H9 (cell line): ENCODE results near the gene FNDC8. TPM values are rescaled to one million over a fixed set of nuclear protein-coding genes. Genes with fewer than 3 reads are reported as not detected.
A peak's percentile ranks its signal among the peaks of the same experiment; 100 is the strongest.

Experiments used
- DNase-seq: peaks from one replicate; pipeline ENCODE4 v3.0.0-alpha.2; 2017
- H2AFZ ChIP-seq: one replicate; pipeline ENCODE4 v1.6.1; 2013; ENCODE audit warnings: mild to moderate bottlenecking, low read length, control low read depth, moderate library complexity
- H2AK5ac ChIP-seq: 2 replicates; pipeline ENCODE4 v1.6.1; 2013; ENCODE audit warnings: low read length, control low read depth, mixed read lengths; ENCODE audit not compliant: insufficient read length
- H2BK120ac ChIP-seq: one replicate; pipeline ENCODE4 v1.6.1; 2013; ENCODE audit warnings: low read depth, mild to moderate bottlenecking, low read length, control low read depth, inconsistent platforms; ENCODE audit not compliant: poor library complexity, severe bottlenecking
- H2BK12ac ChIP-seq: 2 replicates; pipeline ENCODE4 v1.6.1; 2013; ENCODE audit warnings: low read length, control low read depth, mixed read lengths, low read depth; ENCODE audit not compliant: insufficient read length
- H2BK15ac ChIP-seq: 2 replicates; pipeline ENCODE4 v1.6.1; 2013; ENCODE audit warnings: low read depth, low read length, control low read depth
- H2BK20ac ChIP-seq: one replicate; pipeline ENCODE4 v1.6.1; 2013; ENCODE audit warnings: low read depth, mild to moderate bottlenecking, low read length, control low read depth, inconsistent platforms; ENCODE audit not compliant: poor library complexity, severe bottlenecking
- H2BK5ac ChIP-seq: 2 replicates; pipeline ENCODE4 v1.6.1; 2013; ENCODE audit warnings: low read length, control low read depth, mixed read lengths; ENCODE audit not compliant: insufficient read length
- H3K14ac ChIP-seq: 2 replicates; pipeline ENCODE4 v1.6.1; 2013; ENCODE audit warnings: low read length, control low read depth; ENCODE audit not compliant: insufficient read depth
- H3K18ac ChIP-seq: 2 replicates; pipeline ENCODE4 v1.6.1; 2013; ENCODE audit warnings: low read depth, mild to moderate bottlenecking, mixed read lengths, low read length, control low read depth; ENCODE audit not compliant: insufficient read length
- H3K23ac ChIP-seq: 2 replicates; pipeline ENCODE4 v1.6.1; 2013; ENCODE audit warnings: low read length, control low read depth, mixed read lengths, low read depth; ENCODE audit not compliant: insufficient read length
- H3K23me2 ChIP-seq: 2 replicates; pipeline ENCODE4 v1.6.1; 2013; ENCODE audit warnings: low read depth, mild to moderate bottlenecking, mixed read lengths, low read length, control low read depth; ENCODE audit not compliant: insufficient read length, poor library complexity, severe bottlenecking
- H3K27ac ChIP-seq: 2 replicates; pipeline ENCODE4 v1.5.1; 2013; ENCODE audit warnings: low read length, control low read depth, mixed read lengths, low read depth; ENCODE audit not compliant: insufficient read length
- H3K27me3 ChIP-seq: 2 replicates; pipeline ENCODE4 v1.6.1; 2013; ENCODE audit warnings: low read length, control low read depth, inconsistent platforms; ENCODE audit not compliant: insufficient read depth
- H3K4ac ChIP-seq: 2 replicates; pipeline ENCODE4 v1.6.1; 2013; ENCODE audit warnings: low read depth, mild to moderate bottlenecking, control low read depth, inconsistent platforms, low read length, moderate library complexity
- H3K4me1 ChIP-seq: 2 replicates; pipeline ENCODE4 v1.6.1; 2013; ENCODE audit warnings: low read length, control low read depth, inconsistent platforms; ENCODE audit not compliant: insufficient read depth
- H3K4me2 ChIP-seq: 2 replicates; pipeline ENCODE4 v1.6.1; 2013; ENCODE audit warnings: low read length, control low read depth, mixed read lengths; ENCODE audit not compliant: insufficient read length, insufficient read depth
- H3K56ac ChIP-seq: 2 replicates; pipeline ENCODE4 v1.6.1; 2013; ENCODE audit warnings: low read depth, mild to moderate bottlenecking, mixed read lengths, low read length, control low read depth; ENCODE audit not compliant: insufficient read length
- H3K79me1 ChIP-seq: 2 replicates; pipeline ENCODE4 v1.6.1; 2013; ENCODE audit warnings: low read depth, mild to moderate bottlenecking, moderate library complexity, low read length, control low read depth, inconsistent platforms; ENCODE audit not compliant: insufficient read depth, poor library complexity, severe bottlenecking
- H3K79me2 ChIP-seq: 2 replicates; pipeline ENCODE4 v1.6.1; 2013; ENCODE audit warnings: low read length, control low read depth, inconsistent platforms; ENCODE audit not compliant: insufficient read depth
- H3K9ac ChIP-seq: 2 replicates; pipeline ENCODE4 v1.6.1; 2013; ENCODE audit warnings: low read length, control low read depth, mixed read lengths; ENCODE audit not compliant: insufficient read length; ENCODE audit errors: extremely low read depth
- H3K9me3 ChIP-seq: one replicate; pipeline ENCODE4 v1.6.1; 2013; ENCODE audit warnings: low read depth, low read length, inconsistent platforms; ENCODE audit not compliant: control insufficient read depth
- H3T11ph ChIP-seq: one replicate; pipeline ENCODE4 v1.6.1; 2013; ENCODE audit warnings: mild to moderate bottlenecking, low read length, control low read depth, inconsistent platforms
- H4K20me1 ChIP-seq: one replicate; pipeline ENCODE4 v1.6.1; 2013; ENCODE audit not compliant: control insufficient read depth, insufficient read length, insufficient read depth
- H4K5ac ChIP-seq: 2 replicates; pipeline ENCODE4 v1.6.1; 2013; ENCODE audit warnings: low read depth, mild to moderate bottlenecking, mixed read lengths, low read length, control low read depth; ENCODE audit not compliant: insufficient read length
- H4K8ac ChIP-seq: replicated peaks from 2 replicates; pipeline ENCODE4 v1.6.1; 2013; ENCODE audit warnings: low read length, control low read depth, mixed read lengths, low read depth; ENCODE audit not compliant: insufficient read length
- H4K91ac ChIP-seq: 2 replicates; pipeline ENCODE4 v1.6.1; 2013; ENCODE audit warnings: low read depth, mild to moderate bottlenecking, moderate library complexity, mixed read lengths, low read length, control low read depth; ENCODE audit not compliant: insufficient read length
- H3K27ac Mint-ChIP-seq, 3 experiments: 2 replicates in 2 of 3; 3 replicates in 1 of 3; pipeline ENCODE4 v1.8.0; 2020 to 2021; ENCODE audit warnings: mixed read lengths in 3 of 3, mild to moderate bottlenecking in 1 of 3, moderate library complexity in 1 of 3
- H3K27me3 Mint-ChIP-seq: 2 replicates; pipeline ENCODE4 v1.8.0; 2021; ENCODE audit warnings: low read depth, mild to moderate bottlenecking, moderate library complexity, mixed read lengths
- H3K36me3 Mint-ChIP-seq, 3 experiments: 2 replicates in 2 of 3; 3 replicates in 1 of 3; pipeline ENCODE4 v1.8.0; 2020 to 2021; ENCODE audit warnings: low read depth in 3 of 3, mixed read lengths in 3 of 3; ENCODE audit not compliant: insufficient read depth in 1 of 3
- H3K4me1 Mint-ChIP-seq, 2 experiments: 2 replicates each; pipeline ENCODE4 v1.8.0; 2020; ENCODE audit warnings: mixed read lengths in 2 of 2
- H3K4me3 Mint-ChIP-seq, 2 experiments: 2 replicates in 1 of 2; 3 replicates in 1 of 2; pipeline ENCODE4 v1.8.0; 2020 to 2021; ENCODE audit warnings: mild to moderate bottlenecking in 2 of 2, mixed read lengths in 2 of 2, moderate library complexity in 1 of 2
- H3K9me3 Mint-ChIP-seq, 2 experiments: 2 replicates in 1 of 2; 3 replicates in 1 of 2; pipeline ENCODE4 v1.8.0; 2020; ENCODE audit warnings: mild to moderate bottlenecking in 2 of 2, mixed read lengths in 2 of 2, moderate library complexity in 1 of 2
- CTCF ChIP-seq: fragments of 200-600 bp; sonication (generic); conservative IDR thresholded peaks from 3 replicates; pipeline ENCODE4 v1.8.0; 2021; ENCODE audit warnings: antibody characterized with exemption, mild to moderate bottlenecking
- WGBS: extraction: QIAGEN DNeasy Blood & Tissue Kit; methylation state at CpG from one replicate; pipeline ENCODE4 v1.1.7; 2013; ENCODE audit warnings: missing lambda C conversion rate, low lambda C conversion rate, mixed read lengths; ENCODE audit not compliant: insufficient read length; ENCODE audit errors: extremely low coverage; 5-methylcytosine and 5-hydroxymethylcytosine counted together
- total RNA-seq: library from RNA; stranded (reverse); gene quantifications from 2 replicates; pipeline ENCODE4 v1.2.1, GENCODE V29; 2021

The FNDC8 gene
- total RNA-seq, 1 experiment from 2014 or later: not detected

- TF ChIP-seq CTCF: no peak
- no peak overlapping the region for H3K18ac ChIP-seq
- H3K9me3 Mint-ChIP-seq: no peaks in the 10 kb centered on the region
- no peak overlapping the region for H2BK15ac ChIP-seq
- no peak overlapping the region for H3K56ac ChIP-seq
- no peak overlapping the region for H3T11ph ChIP-seq
- peak overlapping the region; percentile 81 to 92 for H3K4me3 Mint-ChIP-seq
- 0 out of 2 replicates have a peak overlapping the region, but pooled peaks have one; percentile 1 for H3K14ac ChIP-seq
- peaks cover 0 to 2% (median 0%) of the 10 kb centered on the region in 3 experiments; a peak in 1 of 7 replicates for H3K36me3 Mint-ChIP-seq
- H3K4me2 ChIP-seq: peak overlapping the region; percentile 87
- no peak overlapping the region for H2BK20ac ChIP-seq
- H3K79me2 ChIP-seq: no peaks in the 10 kb centered on the region; the same call in 1 of the 2 replicates
- peak overlapping the region; percentile 66 for H3K9ac ChIP-seq
- no peaks in the 10 kb centered on the region; the same call in 1 of the 2 replicates for H3K27me3 Mint-ChIP-seq
- no peak overlapping the region for H4K5ac ChIP-seq
- H3K23ac ChIP-seq: no peak overlapping the region
- H4K91ac ChIP-seq: no peak overlapping the region
- peaks cover 43% of the 10 kb centered on the region in 2 experiments for H3K4me1 Mint-ChIP-seq
- WGBS: no CpG with 5 or more reads among the region's 26 CpGs
- no peaks in the 10 kb centered on the region for H3K27me3 ChIP-seq
- H3K4me1 ChIP-seq: peaks cover 5% of the 10 kb centered on the region; the same call in 1 of the 2 replicates
- no peak overlapping the region for H2BK5ac ChIP-seq
- no peak overlapping the region for H2BK120ac ChIP-seq
- H3K23me2 ChIP-seq: peaks cover 15% of the 10 kb centered on the region
- H2AK5ac ChIP-seq: no peak overlapping the region
- H3K4ac ChIP-seq: no peak overlapping the region
- no peak overlapping the region for H4K8ac ChIP-seq
- no peaks in the 10 kb centered on the region for H4K20me1 ChIP-seq
- H2BK12ac ChIP-seq: no peak overlapping the region
- no peaks in the 10 kb centered on the region for H3K9me3 ChIP-seq
- no peak overlapping the region for H2AFZ ChIP-seq
- peak; percentile 80 for DNase-seq
- no peak overlapping the region for H3K27ac ChIP-seq
- H3K79me1 ChIP-seq: no peaks in the 10 kb centered on the region
- H3K27ac Mint-ChIP-seq: peak overlapping the region in 1 of 3 experiments; percentile 40; a peak in 2 of 7 replicates
These were observed 33.0 kb upstream of the FNDC8 start for GRCh38 chr17:35088356-35088880.
